Measurements from ENCODE around the gene NAPA. TPM values are rescaled to one million over a fixed set of nuclear protein-coding genes. Genes with fewer than 3 reads are reported as not detected.

NAPA gene
- total RNA-seq, 1 donor from 2014 or later, result 80.0 TPM

DNA sequence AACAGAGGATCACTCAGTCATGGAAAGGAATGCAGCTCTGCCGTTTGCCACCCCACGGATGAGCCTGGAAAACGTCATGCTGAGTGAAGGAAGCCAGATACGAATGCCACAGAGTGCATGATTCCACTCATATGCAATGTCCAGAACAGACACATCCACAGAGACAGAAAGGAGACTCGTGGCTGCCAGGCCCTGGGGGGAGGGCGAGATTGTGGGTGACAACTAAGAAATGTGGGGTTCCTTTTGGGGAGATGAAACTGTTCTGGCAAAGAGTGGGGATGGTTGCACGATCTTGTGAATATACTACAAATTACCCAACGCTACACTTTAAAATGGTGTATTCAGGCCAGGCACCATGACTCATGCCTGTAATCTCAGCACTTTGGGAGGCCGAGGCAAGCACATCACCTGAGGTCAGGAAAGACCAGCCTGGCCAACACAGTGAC, 27.2 kb upstream of the NAPA start:
- H3K27ac Mint-ChIP-seq, result no peak overlapping the region
- H3K4me1 Mint-ChIP-seq (ENCODE audit: low read depth), result no peaks in the 10 kb centered on the region
- H3K4me3 Mint-ChIP-seq (ENCODE audit: low read depth), result no peak overlapping the region

DNA sequence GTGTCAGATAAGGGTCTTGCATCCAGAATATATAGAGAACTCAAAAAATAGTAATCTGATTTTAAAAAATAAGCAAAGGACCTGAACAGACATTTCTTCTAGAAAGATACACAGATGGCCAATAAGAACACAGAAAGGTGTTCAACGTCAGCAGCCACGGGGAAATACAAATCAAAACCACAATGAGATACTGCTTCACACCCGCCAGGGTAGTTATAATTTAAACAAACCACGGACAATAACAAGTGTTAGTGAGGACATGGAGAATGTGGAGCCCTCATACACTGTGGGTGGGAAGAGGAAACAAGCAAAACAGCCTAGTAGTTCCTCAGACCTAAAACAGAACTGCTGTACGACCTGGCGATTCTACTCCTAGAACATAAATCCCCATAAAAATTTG, 26.7 kb upstream of the NAPA start:
- TF ChIP-seq, protein P1, sequence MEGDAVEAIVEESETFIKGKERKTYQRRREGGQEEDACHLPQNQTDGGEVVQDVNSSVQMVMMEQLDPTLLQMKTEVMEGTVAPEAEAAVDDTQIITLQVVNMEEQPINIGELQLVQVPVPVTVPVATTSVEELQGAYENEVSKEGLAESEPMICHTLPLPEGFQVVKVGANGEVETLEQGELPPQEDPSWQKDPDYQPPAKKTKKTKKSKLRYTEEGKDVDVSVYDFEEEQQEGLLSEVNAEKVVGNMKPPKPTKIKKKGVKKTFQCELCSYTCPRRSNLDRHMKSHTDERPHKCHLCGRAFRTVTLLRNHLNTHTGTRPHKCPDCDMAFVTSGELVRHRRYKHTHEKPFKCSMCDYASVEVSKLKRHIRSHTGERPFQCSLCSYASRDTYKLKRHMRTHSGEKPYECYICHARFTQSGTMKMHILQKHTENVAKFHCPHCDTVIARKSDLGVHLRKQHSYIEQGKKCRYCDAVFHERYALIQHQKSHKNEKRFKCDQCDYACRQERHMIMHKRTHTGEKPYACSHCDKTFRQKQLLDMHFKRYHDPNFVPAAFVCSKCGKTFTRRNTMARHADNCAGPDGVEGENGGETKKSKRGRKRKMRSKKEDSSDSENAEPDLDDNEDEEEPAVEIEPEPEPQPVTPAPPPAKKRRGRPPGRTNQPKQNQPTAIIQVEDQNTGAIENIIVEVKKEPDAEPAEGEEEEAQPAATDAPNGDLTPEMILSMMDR (IDR thresholded peaks at IDR 0.05; ENCODE audit: unreplicated experiment), result no peak
- Mint-ChIP-seq H3K36me3 (ENCODE audit: insufficient read depth) (no peaks in the 10 kb centered on the region), H3K27ac (no peak overlapping the region), H3K4me1 (ENCODE audit: low read depth) (no peaks in the 10 kb centered on the region), H3K4me3 (ENCODE audit: low read depth) (no peak overlapping the region), H3K27me3 (peaks cover 6% of the 10 kb centered on the region), H3K9me3 (ENCODE audit: low read depth) (no peaks in the 10 kb centered on the region)
- DNase-seq (ENCODE audit: low spot score, unreplicated experiment), result no peak

More for the DNA sequence above, 27.2 kb upstream of the NAPA start:
- TF ChIP-seq, protein P1 (IDR thresholded peaks at IDR 0.05; ENCODE audit: unreplicated experiment), result no peak
- peaks cover 6% of the 10 kb centered on the region for H3K27me3 Mint-ChIP-seq
- H3K9me3 Mint-ChIP-seq (ENCODE audit: low read depth), result no peaks in the 10 kb centered on the region
- no peak for DNase-seq (ENCODE audit: low spot score, unreplicated experiment)
- H3K36me3 Mint-ChIP-seq (ENCODE audit: insufficient read depth), result no peaks in the 10 kb centered on the region

DNA sequence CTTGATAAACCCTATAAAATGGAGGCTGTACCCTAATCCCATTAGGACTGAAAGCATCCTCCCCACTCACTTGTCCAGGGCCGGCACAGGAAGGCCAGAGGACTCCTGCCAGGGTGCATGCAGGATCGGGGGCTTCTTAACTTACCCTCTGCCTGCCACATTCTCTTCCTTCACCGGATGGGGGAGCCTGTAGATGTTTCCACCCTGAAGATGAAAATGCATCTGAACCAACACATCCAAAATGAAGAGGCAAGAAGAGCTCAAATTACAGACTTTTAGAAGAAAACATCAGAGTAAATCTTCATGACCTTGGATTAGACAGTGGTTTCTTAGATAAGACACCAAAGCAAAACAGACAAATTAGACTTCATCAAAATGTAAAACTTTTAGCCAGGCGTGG, 25.9 kb upstream of the NAPA start:
- Mint-ChIP-seq H3K4me3 (ENCODE audit: low read depth) (no peak overlapping the region), H3K36me3 (ENCODE audit: insufficient read depth) (no peaks in the 10 kb centered on the region), H3K27ac (no peak overlapping the region), H3K4me1 (ENCODE audit: low read depth) (no peaks in the 10 kb centered on the region), H3K27me3 (peaks cover 6% of the 10 kb centered on the region), H3K9me3 (ENCODE audit: low read depth) (peaks cover under 1% of the 10 kb centered on the region)
- no peak for DNase-seq (ENCODE audit: low spot score, unreplicated experiment)
- TF ChIP-seq, protein P1 (IDR thresholded peaks at IDR 0.05; ENCODE audit: unreplicated experiment), result peak; percentile 21

DNA sequence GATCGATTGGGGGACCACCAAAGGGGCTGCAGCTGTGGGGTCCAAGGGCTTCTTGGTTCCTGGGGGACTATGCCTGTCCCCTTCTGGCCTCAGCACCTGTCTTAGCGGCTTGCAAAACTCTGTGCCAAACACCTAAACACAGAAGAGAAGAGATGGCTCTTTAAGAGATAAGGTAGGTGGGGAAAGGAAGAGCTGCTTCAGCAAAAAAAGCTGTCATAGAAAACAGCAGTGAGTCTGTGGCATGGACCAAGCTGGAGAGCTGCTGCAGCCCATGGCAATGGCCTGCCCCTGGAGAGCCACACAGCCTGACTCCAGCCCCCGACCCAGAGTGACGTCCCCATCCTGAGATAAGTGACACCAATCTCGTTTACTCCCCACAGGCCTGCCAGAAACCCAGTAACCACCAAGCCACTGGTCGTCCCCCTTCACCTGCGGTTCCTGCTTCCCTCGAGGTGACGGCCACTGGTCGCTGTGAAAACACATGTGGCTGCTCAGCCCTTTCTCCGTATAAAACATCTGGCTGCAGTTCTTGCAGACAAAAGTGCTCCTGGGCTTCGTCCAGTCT, 25.0 kb upstream of the NAPA start:
- DNase-seq (ENCODE audit: low spot score, unreplicated experiment), result no peak
- Mint-ChIP-seq H3K9me3 (ENCODE audit: low read depth) (peaks cover 3% of the 10 kb centered on the region), H3K36me3 (ENCODE audit: insufficient read depth) (no peaks in the 10 kb centered on the region), H3K4me1 (ENCODE audit: low read depth) (no peaks in the 10 kb centered on the region), H3K27ac (no peak overlapping the region), H3K4me3 (ENCODE audit: low read depth) (no peak overlapping the region), H3K27me3 (peaks cover 6% of the 10 kb centered on the region)
- TF ChIP-seq, protein P1 (IDR thresholded peaks at IDR 0.05; ENCODE audit: unreplicated experiment), result no peak

DNA sequence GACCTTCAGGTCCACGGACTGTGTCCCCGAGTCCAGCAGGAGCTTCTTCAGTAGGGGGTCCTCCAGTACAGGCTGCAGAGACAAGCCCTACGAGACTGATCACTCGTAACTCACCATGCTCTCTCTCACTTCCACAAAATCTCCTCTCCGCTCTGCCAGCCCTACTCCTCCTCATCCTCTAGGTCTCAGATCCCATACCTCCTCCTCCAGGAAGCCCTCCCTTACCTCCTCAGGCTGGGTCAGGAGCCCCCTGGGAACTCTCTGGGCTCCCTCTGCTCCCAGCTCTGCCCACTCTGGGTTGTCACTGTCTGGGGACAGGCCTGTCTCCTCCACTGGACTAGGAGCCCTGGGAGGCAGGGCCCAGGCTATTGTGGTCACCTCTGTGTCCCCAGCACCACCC, 23.9 kb upstream of the NAPA start:
- H3K9me3 Mint-ChIP-seq (ENCODE audit: low read depth), result peaks cover 3% of the 10 kb centered on the region
- H3K4me3 Mint-ChIP-seq (ENCODE audit: low read depth), result no peak overlapping the region
- peaks cover 6% of the 10 kb centered on the region for H3K27me3 Mint-ChIP-seq
- no peak overlapping the region for H3K27ac Mint-ChIP-seq
- DNase-seq (ENCODE audit: low spot score, unreplicated experiment), result no peak
- TF ChIP-seq, protein P1 (IDR thresholded peaks at IDR 0.05; ENCODE audit: unreplicated experiment), result no peak
- H3K4me1 Mint-ChIP-seq (ENCODE audit: low read depth), result no peaks in the 10 kb centered on the region
- no peaks in the 10 kb centered on the region for H3K36me3 Mint-ChIP-seq (ENCODE audit: insufficient read depth)

Measured in progenitor cell of endocrine pancreas (in vitro differentiated cells).